Glomerular endothelial cell (primary cell): ENCODE results near the gene TEX261. TPM values are rescaled to one million over a fixed set of nuclear protein-coding genes. Genes with fewer than 3 reads are reported as not detected.
"Not testable (repeated sequence)": the region's sequence is repeated elsewhere in the genome, so short reads cannot be mapped to it uniquely, and the experiment has no call there.

Experiments used
- DNase-seq: peaks from one replicate; pipeline ENCODE4 v3.0.0-alpha.2; 2011; ENCODE audit warnings: low read depth, low spot score; ENCODE audit errors: extremely low read depth
- total RNA-seq: library from RNA; depleted of rRNA; stranded (reverse); fragments of >200 nt; gene quantifications from 2 replicates; pipeline ENCODE4 v1.2.3, GENCODE V29; 2015

Gene TEX261
- total RNA-seq, 1 donor from 2014 or later, result 43.7 TPM

- DNase-seq, result no peak
These were observed 6.3 kb upstream of the TEX261 start for GRCh38 chr2:71000780-71001591.

- DNase-seq, result not testable (repeated sequence)
These were observed 5.3 kb upstream of the TEX261 start for GRCh38 chr2:70999931-71000330.

GRCh38 chr2:70999362-70999761 is 4.7 kb upstream of the TEX261 start:
- DNase-seq, result no peak

GRCh38 chr2:70998885-70999284 is 4.2 kb upstream of the TEX261 start:
- not testable (repeated sequence) for DNase-seq

DNA sequence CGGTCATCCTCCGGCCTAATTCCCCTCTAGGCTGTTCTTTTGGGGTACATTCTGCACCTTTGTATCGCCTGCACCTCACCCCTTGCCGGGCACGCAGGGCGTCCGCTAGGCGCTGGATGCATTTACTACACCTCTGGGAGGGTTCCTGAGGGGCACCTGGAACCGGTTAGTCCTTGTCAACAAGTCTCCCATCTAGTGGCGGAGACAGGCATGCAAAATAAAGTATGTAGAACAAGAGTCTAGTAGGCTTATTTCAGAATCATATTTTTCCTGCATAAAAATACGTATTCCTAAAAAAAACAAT is 705 bp upstream of the TEX261 start:
- no peak for DNase-seq

- DNase-seq, result no peak
These were observed 519 bp downstream of the TEX261 start for GRCh38 chr2:70994009-70994698.

GRCh38 chr2:70992945-70993853 is 1.5 kb downstream of the TEX261 start:
- DNase-seq, result no peak

GRCh38 chr2:70991742-70992141 is 2.9 kb downstream of the TEX261 start:
- DNase-seq, result no peak

GRCh38 chr2:70991142-70991541 is 3.5 kb downstream of the TEX261 start:
- no peak for DNase-seq

GRCh38 chr2:70990216-70990615 is 4.5 kb downstream of the TEX261 start:
- DNase-seq, result no peak

DNA sequence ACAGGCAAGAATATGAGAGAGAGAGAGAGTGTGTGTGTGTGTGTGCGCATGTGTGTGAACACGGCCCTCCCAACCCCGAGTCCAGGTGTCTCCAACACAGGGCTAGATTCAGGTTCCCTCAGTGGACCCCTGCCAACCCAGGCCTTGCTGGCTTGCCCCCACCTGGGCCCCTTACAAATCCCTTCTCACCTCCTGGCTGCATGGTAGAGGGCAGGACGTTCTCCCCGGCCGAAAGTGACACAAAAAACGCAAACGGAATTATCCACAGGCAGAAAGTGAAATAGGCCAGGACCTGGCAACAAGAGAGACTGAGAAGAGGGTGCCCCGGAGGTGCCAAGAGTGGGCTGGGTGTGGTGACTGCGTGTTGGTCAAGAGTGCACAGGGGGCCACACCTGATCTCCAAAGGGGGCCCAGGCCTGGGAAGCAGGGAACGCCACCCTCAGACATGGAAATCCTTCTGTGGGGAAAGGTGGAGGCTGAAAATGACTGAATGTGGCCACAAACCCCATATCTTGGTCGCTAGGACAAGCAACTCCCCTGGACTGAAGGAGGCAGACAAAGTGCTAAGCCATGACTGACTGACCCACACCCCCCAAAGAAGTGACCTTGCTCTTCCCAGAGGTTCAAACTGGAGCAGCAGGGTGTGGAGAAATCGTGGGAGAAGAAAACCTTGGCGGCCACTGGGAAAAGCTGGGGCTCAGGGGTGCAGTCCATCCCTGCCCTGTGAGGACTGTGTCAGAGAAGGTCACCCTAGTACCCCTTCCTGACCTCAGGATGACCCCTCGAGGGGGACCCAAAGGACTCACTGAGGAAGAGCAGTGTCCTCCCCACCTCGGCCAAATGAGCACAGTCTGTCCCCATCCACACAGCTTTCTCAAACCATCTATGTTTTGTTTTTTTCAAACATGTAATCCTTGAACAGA is 5.7 kb downstream of the TEX261 start:
- no peak for DNase-seq

- no peak for DNase-seq
These were observed 6.5 kb downstream of the TEX261 start for GRCh38 chr2:70988151-70988550.

- DNase-seq, result no peak
These were observed 7.3 kb downstream of the TEX261 start for GRCh38 chr2:70987386-70987785.

- no peak for DNase-seq
These were observed 8.0 kb downstream of the TEX261 start for GRCh38 chr2:70986499-70987189.

DNA sequence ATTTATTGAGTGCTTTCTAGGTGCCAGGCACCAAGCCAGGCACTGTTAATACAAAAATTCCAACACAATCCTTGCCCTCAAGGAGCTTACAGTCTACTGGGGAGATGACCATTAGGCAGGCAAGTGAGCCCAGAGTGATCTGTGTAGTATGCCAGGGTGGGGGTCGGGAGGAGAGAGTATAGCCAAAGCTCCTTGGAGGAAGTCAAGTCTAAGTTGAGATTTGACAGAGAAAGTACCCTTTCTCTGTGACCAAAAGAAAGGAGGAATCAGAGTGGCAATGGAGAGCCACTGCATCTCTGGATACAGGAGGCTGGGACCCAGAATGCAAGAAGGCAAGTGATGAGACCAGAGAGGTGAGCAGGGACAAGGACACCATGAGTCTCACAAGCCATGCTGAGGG is 8.7 kb downstream of the TEX261 start:
- DNase-seq, result no peak

GRCh38 chr2:70985283-70985688 is 9.4 kb downstream of the TEX261 start:
- no peak for DNase-seq

- DNase-seq, result no peak
These were observed 9.9 kb downstream of the TEX261 start for GRCh38 chr2:70984576-70985282.

DNA sequence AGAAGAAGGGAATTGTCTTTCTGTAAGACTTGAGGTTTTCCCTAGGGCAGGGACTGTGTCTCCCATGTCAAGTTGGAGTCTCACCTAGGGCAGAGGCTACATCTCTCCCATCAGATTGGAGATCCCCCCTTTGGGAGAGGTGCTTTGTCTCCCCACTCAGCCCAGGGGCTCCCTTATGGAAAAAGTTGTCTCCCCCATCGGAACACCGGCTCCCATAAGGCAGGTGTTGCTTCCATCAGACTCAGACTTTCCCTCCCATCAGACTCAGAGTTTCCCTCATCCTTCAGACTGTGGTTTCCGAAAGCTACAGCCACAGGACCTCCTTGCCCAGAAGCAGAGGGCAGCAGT is 10.5 kb downstream of the TEX261 start:
- no peak for DNase-seq

GRCh38 chr2:70983506-70984227 is 11.0 kb downstream of the TEX261 start:
- no peak for DNase-seq
